NOMO-1 treated with DMSO at 0.1 percent for 48 hours (cell line): ENCODE data around the gene CD163.
"Not testable (repeated sequence)": the region's sequence is repeated elsewhere in the genome, so short reads cannot be mapped to it uniquely, and the experiment has no call there.

Source experiments
- DNase-seq: peaks from one replicate; lab custom pipeline; 2025; ENCODE audit not compliant: unreplicated experiment; lab: John Stamatoyannopoulos, UW

CD163 gene

DNA sequence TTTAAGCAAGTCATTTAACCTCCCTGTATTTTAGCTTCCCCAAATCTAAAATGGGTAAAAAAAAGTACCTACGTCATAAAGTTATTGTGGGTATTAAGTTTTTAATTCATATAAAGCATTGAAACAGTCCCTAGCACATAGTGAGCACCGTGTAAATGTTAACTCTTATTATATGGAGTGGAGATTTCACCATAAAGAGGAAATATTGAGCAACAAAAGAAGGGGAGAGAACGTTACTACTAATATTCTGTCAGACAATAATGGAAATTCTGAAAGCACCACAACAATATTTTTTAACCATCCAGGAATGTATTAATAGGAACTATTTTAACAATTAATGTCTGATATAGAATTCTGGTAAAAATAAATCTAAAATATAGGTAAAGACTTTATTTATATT lies 51.8 kb downstream of the CD163 start:
- no peak for DNase-seq

DNA sequence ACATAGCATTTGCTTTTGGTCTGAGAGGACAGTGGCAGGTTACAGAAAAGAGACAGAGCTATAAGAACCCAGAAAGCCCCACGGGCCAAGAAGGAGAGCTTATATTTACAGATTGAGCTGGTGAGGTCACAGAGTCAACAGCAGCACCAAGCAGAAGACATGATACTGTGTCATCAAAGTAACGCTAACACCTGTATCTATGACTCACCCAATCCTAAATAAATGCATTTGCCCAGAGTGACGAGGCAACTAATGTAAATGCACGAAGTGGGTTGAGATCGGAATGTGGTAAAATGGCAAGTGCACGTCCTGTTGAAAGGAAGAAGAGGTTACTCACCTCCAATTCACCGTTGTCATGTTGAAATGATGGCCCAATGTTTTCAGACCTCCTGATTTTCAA lies 52.9 kb downstream of the CD163 start:
- DNase-seq, result no peak

DNA sequence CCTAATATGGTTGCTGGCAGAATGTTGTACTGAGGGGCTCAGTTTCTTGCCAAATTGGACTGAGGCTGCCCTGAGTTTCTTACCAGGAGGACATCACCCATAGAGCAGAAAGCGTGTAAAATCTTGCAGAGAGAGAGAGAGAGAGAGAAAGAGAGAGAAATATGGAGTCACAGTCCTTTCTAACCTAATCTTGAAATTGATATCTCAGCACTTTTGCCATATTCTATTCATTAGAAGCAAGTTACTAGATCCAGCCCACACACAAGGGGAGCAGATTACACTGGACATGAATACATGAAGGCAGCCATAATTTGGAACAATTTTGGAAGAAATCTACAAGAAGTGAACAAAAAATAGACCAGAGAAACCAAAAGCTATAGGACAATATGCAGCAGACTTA lies 55.5 kb downstream of the CD163 start:
- no peak for DNase-seq

DNA sequence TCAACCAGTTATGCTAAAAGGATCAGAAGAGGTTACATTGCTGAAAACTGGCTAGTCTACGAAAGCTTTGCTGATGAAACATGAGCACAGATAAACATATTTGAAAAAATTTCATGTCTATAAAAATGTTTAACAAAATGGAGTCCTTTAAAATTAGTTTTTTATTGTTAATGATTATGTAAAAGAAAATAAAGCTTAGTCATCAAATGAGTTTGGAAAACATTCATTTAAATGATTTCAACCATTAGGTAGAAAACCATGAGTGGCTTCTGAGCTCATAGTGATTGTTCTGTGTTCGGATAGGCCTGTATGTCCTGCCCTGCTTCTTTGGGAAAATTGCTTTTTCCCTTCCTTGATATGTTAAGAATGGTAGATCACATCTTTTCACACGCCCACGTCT lies 59.0 kb downstream of the CD163 start:
- no peak for DNase-seq

DNA sequence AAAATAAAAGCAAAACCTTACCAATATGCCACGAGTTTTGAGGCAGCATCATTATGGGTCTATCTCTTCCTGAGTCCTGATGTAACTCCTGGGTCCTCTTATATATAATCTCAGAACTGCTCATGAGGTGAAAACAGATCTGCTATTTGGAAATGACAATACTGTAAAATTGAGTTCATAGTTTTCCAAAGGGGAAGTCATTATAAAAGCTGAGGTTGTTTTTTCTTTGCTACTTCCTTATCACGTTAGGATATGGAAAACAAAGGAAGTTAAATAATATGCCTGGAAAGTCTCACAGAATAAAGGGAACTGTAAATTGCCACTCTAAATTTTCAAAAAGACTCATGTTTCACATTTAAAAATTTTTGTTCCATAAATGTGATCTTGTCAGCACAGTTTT lies 59.5 kb downstream of the CD163 start, which contains the start of gene CD163L1:
Gene CD163L1 (minus strand): TSS at position 78 of the 400 bp plus-strand sequence. CDS start 26 bp downstream, at position 52.
- DNase-seq, result peak; percentile 69

DNA sequence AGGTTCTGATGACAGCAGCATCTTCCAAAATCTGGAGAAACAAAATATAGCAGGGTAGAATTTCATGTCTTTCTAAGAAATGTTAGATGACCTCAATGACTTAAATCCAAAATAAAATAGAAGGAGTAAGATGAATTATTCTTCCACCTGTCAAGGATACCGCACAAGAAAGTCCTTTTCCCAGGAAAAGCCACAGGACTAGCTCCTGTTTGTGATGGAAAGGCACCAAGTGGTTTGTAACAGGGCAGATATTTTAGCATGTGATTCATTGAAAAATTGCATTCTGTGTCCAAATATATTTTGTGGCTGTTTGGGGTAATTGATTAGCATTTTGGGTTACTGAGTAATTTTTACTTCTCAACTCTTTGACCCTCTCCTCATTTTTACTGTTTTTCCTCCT lies 62.4 kb downstream of the CD163 start:
- no peak for DNase-seq

DNA sequence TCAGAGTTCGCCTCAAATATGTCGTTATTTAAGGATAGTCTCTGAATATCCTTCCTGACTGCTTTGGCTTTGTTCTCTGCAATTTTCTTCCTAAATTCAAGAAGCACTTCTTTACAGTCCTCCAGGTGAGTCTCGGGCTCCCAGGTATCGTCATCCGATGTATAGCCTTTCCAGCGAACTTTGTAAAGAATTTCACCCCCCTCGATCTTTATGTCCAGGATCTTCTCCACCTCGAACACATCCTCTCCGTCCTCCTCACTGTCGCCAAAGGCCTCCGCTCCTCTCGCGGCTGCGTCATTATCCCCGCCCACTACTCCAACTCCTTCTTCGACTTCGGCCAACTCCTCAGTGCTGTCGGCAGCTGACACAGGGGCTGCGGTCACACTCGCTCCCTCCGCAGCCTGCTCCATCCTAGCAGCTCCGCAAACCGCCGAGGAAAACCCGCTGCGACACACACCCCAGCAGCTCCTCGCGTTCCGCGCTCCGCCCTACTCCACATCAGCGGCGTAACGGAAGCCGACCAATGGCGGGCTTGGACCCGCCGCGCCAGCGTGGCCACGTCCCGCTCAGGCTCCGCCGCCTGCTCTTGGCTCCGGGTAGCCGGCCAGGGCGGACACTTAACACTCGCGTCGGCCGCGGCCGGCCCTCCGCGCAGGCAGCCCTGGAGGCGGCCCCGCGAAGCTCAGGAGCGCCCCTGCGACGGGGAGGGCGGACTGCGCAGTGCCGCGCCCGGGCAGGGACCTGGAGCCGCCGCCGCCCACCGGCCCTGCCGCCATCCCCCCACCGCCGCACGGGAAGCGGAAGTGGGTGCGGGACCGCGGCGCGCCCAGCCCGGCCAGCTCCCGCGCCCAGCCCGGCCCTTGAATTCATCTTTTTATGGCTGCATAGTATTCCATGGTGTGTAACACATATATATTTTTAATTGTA lies 63.7 kb downstream of the CD163 start:
- no peak for DNase-seq

DNA sequence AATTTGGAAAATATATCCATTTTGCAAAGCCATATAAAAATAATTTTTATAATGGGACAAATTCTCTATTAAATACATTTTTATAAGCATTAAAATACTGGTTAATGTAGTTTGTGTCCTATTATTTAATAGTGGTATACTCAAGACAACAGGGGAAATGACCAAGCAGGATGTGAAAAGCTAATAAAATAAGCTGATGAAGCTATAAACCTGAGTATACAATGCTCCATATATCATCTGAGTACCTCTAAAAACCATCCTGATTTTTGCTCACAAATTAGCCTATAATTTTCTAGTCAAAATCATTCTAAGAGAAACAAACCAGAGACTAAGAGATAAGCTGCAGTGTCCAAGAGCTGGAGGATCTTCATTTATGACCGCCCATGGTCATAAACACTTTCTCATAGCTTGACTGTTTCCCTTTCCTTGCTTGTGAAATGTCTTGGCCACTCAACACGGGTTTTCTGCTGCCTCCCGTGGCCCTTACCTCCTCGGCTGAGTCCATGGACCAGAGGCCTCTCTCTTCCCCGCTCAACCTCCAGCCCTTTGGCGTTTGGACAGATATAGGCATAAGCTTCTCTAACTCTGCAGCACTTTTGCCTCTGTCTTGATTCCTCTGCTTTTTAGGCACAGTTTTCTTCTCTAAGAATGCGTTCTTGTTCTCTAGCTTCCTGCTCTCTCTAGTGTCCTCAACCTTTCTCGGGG lies 65.1 kb downstream of the CD163 start:
- peak; percentile 4 for DNase-seq

DNA sequence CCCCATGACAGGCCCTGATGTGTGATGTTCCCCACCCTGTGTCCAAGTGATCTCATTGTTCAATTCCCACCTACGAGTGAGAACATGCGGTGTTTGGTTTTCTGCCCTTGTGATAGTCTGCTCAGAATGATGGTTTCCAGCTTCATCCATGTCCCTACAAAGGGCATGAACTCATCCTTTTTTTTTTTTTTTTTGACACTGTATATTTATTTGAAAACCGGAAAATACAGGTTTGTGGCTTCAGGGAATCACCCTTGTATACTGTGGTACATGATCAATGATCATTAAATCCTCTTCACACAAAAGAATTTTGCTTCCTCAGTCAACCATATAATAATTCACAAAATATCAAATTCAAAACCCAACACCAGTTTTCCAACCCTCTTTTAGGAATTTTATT lies 66.1 kb downstream of the CD163 start:
- DNase-seq, result not testable (repeated sequence)

DNA sequence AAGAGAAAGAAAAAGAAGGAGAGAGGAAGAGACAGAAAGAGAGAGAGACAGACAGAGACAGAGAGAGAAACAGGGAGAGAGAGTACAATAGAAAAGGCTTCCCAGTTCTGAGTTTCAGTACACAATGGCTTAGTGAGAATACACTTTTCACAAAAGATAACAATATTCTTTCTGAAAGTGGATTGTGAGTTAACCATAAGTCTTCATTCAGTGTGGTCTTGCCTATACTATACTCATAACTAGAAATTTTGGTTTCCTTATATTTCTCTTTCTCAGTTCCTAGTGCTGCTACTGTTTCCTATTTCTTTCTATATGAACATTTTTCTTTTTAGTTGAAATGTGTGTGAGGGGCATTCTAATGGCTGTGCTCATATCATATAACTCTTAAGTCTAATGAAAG lies 68.9 kb downstream of the CD163 start:
- DNase-seq, result no peak

DNA sequence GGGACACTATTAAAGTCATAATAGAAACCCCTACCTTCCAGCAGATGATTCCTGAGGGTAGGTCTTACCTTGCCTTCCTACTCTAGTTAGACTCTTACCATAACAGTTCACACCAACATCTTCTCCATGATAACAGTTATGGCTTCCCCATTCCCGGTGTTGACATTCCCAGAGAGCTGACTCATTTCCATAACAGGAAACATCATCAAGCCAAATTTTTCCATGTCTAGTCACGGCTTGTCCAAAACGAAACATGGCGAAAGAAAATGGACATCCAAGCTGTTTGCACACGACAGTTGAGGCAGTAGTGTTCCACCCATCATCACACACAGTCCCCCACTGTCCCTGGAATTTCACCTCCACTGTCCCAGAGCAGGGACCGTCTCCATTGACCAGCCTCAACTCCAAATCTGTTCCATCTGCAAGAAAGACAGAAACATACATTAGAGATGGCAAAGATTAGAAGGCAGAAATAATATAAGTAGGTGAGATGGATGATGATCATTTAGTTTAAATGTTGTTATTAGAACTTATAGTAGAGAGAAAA lies 70.2 kb downstream of the CD163 start:
- no peak for DNase-seq

DNA sequence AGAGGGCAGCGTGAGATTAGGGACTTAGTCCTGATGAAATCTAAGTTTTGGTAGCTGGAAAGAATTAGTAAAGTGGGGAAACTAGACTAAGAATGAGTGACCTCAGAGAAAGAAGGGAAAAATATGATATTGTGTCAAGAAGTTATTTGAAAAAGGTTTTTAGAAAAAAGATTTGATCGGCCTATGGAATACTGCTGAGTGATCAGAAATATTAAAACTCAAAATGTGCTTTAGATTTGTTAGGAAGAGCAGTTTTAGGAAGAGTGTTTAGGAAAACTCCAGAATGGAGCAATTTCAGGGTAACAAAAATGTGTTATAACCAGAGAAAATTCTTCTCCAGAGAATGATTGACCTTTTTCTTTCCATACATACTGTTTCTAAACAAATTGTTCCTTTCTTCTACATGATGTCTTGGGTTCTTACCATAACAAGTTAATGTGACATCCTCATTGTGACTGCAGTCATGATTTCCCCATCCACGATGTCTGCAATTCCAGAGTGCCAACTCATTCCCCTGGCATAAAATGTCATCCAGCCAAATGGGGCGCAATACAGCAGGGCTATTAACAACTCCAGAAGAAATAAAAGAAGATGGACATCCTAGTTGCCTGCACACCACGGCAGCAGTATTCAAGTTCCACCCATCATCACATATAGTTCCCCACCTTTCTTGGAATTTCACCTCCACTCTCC lies 71.4 kb downstream of the CD163 start:
- DNase-seq, result no peak
